Measurements from ENCODE around the gene NOTO. TPM values are rescaled to one million over a fixed set of nuclear protein-coding genes. Genes with fewer than 3 reads are reported as not detected.

The NOTO gene
- total RNA-seq, 1 experiment from 2014 or later, result 0.66 TPM

- no peak for DNase-seq
- Mint-ChIP-seq H3K4me3 (no peak overlapping the region), H3K4me1 (no peaks in the 10 kb centered on the region), H3K9me3 (no peaks in the 10 kb centered on the region), H3K27ac (no peak overlapping the region), H3K36me3 (ENCODE audit: insufficient read depth in 1 of 3, low read depth in 3 of 3) (peaks cover 61 to 98% (median 84%) of the 10 kb centered on the region in 3 experiments), H3K27me3 (ENCODE audit: low read depth) (no peaks in the 10 kb centered on the region)
- Histone ChIP-seq H2BK15ac (ENCODE audit: low read depth, low read length) (no peak overlapping the region), H3K4me1 (ENCODE audit: insufficient read depth, low read length) (no peaks in the 10 kb centered on the region), H2BK20ac (ENCODE audit: low read depth, low read length, poor library complexity, severe bottlenecking) (no peak overlapping the region), H3K56ac (ENCODE audit: insufficient read length, low read depth, low read length) (no peak overlapping the region), H4K20me1 (ENCODE audit: control insufficient read depth, insufficient read depth, insufficient read length) (no peaks in the 10 kb centered on the region), H3K18ac (ENCODE audit: insufficient read length, low read depth, low read length) (no peak overlapping the region), H3K9me3 (ENCODE audit: control insufficient read depth, low read depth, low read length) (no peaks in the 10 kb centered on the region), H4K8ac (replicated peaks; ENCODE audit: insufficient read length, low read depth, low read length) (no peak overlapping the region), H3K27me3 (ENCODE audit: insufficient read depth, low read length) (no peaks in the 10 kb centered on the region), H4K5ac (ENCODE audit: insufficient read length, low read depth, low read length) (no peak overlapping the region), H2BK12ac (ENCODE audit: insufficient read length, low read depth, low read length) (no peak overlapping the region), H3T11ph (ENCODE audit: low read length) (no peak overlapping the region), H2BK120ac (ENCODE audit: low read depth, low read length, poor library complexity, severe bottlenecking) (no peak overlapping the region), H2BK5ac (ENCODE audit: insufficient read length, low read length) (no peak overlapping the region), H3K27ac (ENCODE audit: insufficient read length, low read depth, low read length) (no peak overlapping the region), H3K4me2 (ENCODE audit: insufficient read depth, insufficient read length, low read length) (no peak overlapping the region), H2AK5ac (ENCODE audit: insufficient read length, low read length) (no peak overlapping the region), H3K79me2 (ENCODE audit: insufficient read depth, low read length) (no peaks in the 10 kb centered on the region), H3K79me1 (ENCODE audit: insufficient read depth, low read depth, low read length, poor library complexity, severe bottlenecking) (no peaks in the 10 kb centered on the region), H3K4ac (ENCODE audit: low read depth, low read length) (no peak overlapping the region), H3K23ac (ENCODE audit: insufficient read length, low read depth, low read length) (no peak overlapping the region), H2AFZ (ENCODE audit: low read length) (no peak overlapping the region), H4K91ac (ENCODE audit: insufficient read length, low read depth, low read length) (no peak overlapping the region), H3K9ac (ENCODE audit: extremely low read depth, insufficient read length, low read length) (no peak overlapping the region), H3K23me2 (ENCODE audit: insufficient read length, low read depth, low read length, poor library complexity, severe bottlenecking) (no peaks in the 10 kb centered on the region), H3K14ac (ENCODE audit: insufficient read depth, low read length) (no peak overlapping the region)
- TF ChIP-seq, protein P1, sequence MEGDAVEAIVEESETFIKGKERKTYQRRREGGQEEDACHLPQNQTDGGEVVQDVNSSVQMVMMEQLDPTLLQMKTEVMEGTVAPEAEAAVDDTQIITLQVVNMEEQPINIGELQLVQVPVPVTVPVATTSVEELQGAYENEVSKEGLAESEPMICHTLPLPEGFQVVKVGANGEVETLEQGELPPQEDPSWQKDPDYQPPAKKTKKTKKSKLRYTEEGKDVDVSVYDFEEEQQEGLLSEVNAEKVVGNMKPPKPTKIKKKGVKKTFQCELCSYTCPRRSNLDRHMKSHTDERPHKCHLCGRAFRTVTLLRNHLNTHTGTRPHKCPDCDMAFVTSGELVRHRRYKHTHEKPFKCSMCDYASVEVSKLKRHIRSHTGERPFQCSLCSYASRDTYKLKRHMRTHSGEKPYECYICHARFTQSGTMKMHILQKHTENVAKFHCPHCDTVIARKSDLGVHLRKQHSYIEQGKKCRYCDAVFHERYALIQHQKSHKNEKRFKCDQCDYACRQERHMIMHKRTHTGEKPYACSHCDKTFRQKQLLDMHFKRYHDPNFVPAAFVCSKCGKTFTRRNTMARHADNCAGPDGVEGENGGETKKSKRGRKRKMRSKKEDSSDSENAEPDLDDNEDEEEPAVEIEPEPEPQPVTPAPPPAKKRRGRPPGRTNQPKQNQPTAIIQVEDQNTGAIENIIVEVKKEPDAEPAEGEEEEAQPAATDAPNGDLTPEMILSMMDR (conservative IDR thresholded peaks at IDR 0.05), result no peak
- no CpG with 5 or more reads among the region's 9 CpGs for WGBS (ENCODE audit: extremely low coverage, insufficient read length, low lambda C conversion rate)
These were observed 47.3 kb downstream of the NOTO start for GRCh38 chr2:73249636-73250035.

Measured in H9 (cell line).